ENCODE measurements around the gene HMOX1. TPM values are rescaled to one million over a fixed set of nuclear protein-coding genes. Genes with fewer than 3 reads are reported as not detected.

HMOX1 gene
- total RNA-seq, 1 donor from 2014 or later = 26.8 TPM

DNA sequence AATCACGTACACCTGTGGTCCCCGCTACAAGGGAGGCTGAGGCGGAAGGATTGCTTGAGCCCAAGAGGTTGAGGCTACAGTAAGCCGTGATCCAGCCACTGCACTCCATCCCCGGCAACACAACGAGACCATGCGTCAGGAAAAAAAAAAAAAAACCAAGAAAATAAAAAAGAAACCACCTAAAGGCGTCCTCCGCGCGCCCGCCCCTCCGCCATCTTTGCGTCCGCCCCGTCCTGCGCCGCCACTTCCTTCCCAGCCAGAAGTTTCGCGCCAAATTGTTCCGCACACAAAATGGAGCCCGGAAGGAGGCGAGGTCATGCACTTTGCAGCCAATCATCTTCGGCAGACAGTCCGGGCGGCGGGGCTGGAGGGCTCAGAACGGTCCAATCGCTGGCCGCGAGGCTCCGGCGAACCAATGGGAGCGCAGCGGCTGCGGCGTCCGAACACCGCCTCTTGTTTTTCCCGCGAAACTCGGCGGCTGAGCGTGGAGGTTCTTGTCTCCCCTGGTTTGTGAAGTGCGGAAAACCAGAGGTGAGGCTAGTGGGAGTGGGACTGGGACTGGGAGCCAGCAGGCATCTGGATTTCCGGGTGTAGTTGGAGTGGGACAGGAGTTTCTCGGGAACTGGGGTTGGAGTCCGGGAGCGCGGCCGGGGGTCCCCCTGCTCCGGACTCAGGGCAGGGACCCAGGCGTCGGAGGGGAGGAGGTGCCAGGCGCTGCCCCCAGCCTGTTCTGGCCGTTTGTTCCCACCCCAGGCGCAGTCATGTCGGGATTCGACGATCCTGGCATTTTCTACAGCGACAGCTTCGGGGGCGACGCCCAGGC is 19.0 kb downstream of the HMOX1 start, which contains the start of gene MCM5:
TSS of gene MCM5 (plus strand) at position 463 of the 823 bp plus-strand sequence. CDS start at position 762, 299 bp downstream.
- H3K27ac ChIP-seq = peak within 1 kb of the TSS; percentile 42
- peaks cover 17% of the 10 kb centered on the region for H3K4me1 ChIP-seq
- intact Hi-C loops (cut with DNase I) = no loop called here
- no peaks in the 10 kb centered on the region for H3K27me3 ChIP-seq
- no peaks in the 10 kb centered on the region for H3K9me3 ChIP-seq
- H3K4me3 ChIP-seq = peak within 1 kb of the TSS; percentile 55 to 73
- peaks cover 0 to 15% of the 10 kb centered on the region in 2 donors for H3K36me3 ChIP-seq
- DNase-seq (ENCODE audit: extremely low spot score in 2 of 2) = peak in 1 of 2 donors; percentile 97
- TF ChIP-seq POLR2AphosphoS5 (IDR thresholded peaks at IDR 0.05; ENCODE audit: insufficient read depth in 1 of 2, low read depth in 1 of 2) (peak; percentile 84 to 97), POLR2A (IDR thresholded peaks at IDR 0.05) (no peak)
- TF ChIP-seq, protein P1, sequence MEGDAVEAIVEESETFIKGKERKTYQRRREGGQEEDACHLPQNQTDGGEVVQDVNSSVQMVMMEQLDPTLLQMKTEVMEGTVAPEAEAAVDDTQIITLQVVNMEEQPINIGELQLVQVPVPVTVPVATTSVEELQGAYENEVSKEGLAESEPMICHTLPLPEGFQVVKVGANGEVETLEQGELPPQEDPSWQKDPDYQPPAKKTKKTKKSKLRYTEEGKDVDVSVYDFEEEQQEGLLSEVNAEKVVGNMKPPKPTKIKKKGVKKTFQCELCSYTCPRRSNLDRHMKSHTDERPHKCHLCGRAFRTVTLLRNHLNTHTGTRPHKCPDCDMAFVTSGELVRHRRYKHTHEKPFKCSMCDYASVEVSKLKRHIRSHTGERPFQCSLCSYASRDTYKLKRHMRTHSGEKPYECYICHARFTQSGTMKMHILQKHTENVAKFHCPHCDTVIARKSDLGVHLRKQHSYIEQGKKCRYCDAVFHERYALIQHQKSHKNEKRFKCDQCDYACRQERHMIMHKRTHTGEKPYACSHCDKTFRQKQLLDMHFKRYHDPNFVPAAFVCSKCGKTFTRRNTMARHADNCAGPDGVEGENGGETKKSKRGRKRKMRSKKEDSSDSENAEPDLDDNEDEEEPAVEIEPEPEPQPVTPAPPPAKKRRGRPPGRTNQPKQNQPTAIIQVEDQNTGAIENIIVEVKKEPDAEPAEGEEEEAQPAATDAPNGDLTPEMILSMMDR (IDR thresholded peaks at IDR 0.05) = no peak

DNA sequence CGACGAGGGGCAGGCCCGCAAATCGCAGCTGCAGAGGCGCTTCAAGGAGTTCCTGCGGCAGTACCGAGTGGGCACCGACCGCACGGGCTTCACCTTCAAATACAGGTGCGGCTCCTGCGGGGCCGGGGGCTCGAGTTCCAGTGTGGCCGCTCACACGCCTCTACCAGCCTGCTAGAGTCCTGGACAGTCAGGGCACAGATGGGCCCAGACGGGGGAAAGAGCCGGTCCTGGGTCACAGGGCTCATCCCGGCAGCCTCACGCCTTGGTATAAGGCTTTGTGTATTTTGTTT is 19.6 kb downstream of the HMOX1 start:
- H3K36me3 ChIP-seq = peaks cover 0 to 15% of the 10 kb centered on the region in 2 donors
- TF ChIP-seq POLR2A (IDR thresholded peaks at IDR 0.05) (no peak), POLR2AphosphoS5 (IDR thresholded peaks at IDR 0.05; ENCODE audit: insufficient read depth in 1 of 2, low read depth in 1 of 2) (no peak)
- TF ChIP-seq, protein P1 (IDR thresholded peaks at IDR 0.05) = no peak
- no peaks in the 10 kb centered on the region for H3K27me3 ChIP-seq
- H3K9me3 ChIP-seq = no peaks in the 10 kb centered on the region
- H3K4me1 ChIP-seq = peaks cover 17% of the 10 kb centered on the region
- intact Hi-C loops (cut with DNase I) = no loop called here
- H3K27ac ChIP-seq = peak overlapping the region; percentile 31
- H3K4me3 ChIP-seq = peak overlapping the region; percentile 55 to 73
- DNase-seq (ENCODE audit: extremely low spot score in 2 of 2) = no peak

DNA sequence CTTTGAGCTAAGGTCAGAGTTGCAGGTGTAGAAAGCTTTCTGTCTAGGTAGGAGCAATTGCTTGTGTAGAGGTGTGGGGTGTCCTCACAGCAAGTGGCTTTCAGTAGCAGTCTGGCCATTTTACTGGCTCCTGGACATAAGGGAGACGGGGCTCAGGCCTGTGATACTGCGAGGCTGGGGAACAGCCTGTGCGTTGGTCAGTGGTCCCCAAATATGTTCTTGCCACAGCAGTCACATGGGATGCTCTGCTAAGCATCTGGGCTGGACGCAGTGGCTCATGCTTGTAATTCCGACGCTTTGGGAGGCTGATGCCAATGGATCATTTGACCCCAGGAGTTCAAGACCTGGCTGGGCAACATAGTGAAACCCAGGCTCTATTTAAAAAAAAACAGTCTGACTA is 21.0 kb downstream of the HMOX1 start:
- intact Hi-C loops (cut with DNase I) = no loop called here
- no peak overlapping the region for H3K27ac ChIP-seq
- TF ChIP-seq POLR2A (IDR thresholded peaks at IDR 0.05) (no peak), POLR2AphosphoS5 (IDR thresholded peaks at IDR 0.05; ENCODE audit: insufficient read depth in 1 of 2, low read depth in 1 of 2) (no peak)
- TF ChIP-seq, protein P1 (IDR thresholded peaks at IDR 0.05) = no peak
- H3K9me3 ChIP-seq = no peaks in the 10 kb centered on the region
- no peak overlapping the region for H3K4me3 ChIP-seq
- no peak for DNase-seq (ENCODE audit: extremely low spot score in 2 of 2)
- H3K36me3 ChIP-seq = peaks cover 0 to 25% of the 10 kb centered on the region in 2 donors
- no peaks in the 10 kb centered on the region for H3K27me3 ChIP-seq
- H3K4me1 ChIP-seq = peaks cover 17% of the 10 kb centered on the region

DNA sequence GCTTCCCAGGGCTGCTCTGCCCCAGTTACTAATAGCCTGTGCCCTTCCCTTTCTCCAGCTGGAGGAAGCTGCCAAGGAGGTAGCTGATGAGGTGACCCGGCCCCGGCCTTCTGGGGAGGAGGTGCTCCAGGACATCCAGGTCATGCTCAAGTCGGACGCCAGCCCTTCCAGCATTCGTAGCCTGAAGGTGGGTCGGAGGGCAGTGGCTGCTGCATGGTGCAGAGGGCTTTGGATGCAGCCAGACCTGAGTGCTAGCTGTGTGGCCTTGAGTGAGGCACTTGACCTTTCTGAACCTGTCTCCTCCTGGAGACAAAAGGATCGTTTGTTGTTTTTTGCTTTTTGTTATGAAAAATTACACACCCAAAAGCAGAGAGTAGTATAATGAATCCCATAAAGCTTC is 22.5 kb downstream of the HMOX1 start:
- no peaks in the 10 kb centered on the region for H3K9me3 ChIP-seq
- peaks cover 0 to 40% of the 10 kb centered on the region in 2 donors for H3K36me3 ChIP-seq
- H3K4me3 ChIP-seq = no peak overlapping the region
- H3K27me3 ChIP-seq = no peaks in the 10 kb centered on the region
- peaks cover 17% of the 10 kb centered on the region for H3K4me1 ChIP-seq
- H3K27ac ChIP-seq = no peak overlapping the region
- intact Hi-C loops (cut with DNase I) = no loop called here
- DNase-seq (ENCODE audit: extremely low spot score in 2 of 2) = no peak
- TF ChIP-seq, protein P1 (IDR thresholded peaks at IDR 0.05) = no peak
- no peak for TF ChIP-seq POLR2AphosphoS5 (IDR thresholded peaks at IDR 0.05; ENCODE audit: insufficient read depth in 1 of 2, low read depth in 1 of 2)

DNA sequence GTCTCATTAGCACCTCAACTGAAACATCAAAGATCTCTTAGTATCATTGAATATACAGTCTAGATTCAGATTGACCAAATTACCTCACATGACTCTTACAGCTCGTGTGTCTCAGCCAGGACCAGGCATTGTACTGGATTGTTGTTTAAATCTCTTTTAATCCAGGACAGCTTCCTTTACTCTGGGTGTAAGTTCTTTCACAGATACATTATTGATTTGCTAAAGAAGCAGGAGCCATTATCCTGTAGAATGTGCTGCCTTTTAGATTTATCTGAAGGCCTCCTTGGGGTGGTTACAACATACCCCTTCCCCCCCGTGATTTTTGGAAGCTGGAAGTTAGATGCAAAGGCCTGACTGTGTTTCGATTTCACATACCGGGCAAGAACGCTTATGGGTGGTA is 23.3 kb downstream of the HMOX1 start:
- intact Hi-C loops (cut with DNase I) = no loop called here
- TF ChIP-seq POLR2AphosphoS5 (IDR thresholded peaks at IDR 0.05; ENCODE audit: insufficient read depth in 1 of 2, low read depth in 1 of 2) (no peak), POLR2A (IDR thresholded peaks at IDR 0.05) (no peak)
- TF ChIP-seq, protein P1 (IDR thresholded peaks at IDR 0.05) = no peak
- no peak for DNase-seq (ENCODE audit: extremely low spot score in 2 of 2)
- Histone ChIP-seq H3K4me3 (no peak overlapping the region), H3K4me1 (peaks cover 17% of the 10 kb centered on the region), H3K36me3 (peaks cover 0 to 48% of the 10 kb centered on the region in 2 donors), H3K27me3 (no peaks in the 10 kb centered on the region), H3K27ac (no peak overlapping the region), H3K9me3 (no peaks in the 10 kb centered on the region)

All from vagina (tissue), 2 donors.